ENCODE measurements around the gene EVA1A. TPM values are rescaled to one million over a fixed set of nuclear protein-coding genes. Genes with fewer than 3 reads are reported as not detected.

The EVA1A gene
- total RNA-seq, 1 experiment from 2014 or later: 47.2 TPM

DNA sequence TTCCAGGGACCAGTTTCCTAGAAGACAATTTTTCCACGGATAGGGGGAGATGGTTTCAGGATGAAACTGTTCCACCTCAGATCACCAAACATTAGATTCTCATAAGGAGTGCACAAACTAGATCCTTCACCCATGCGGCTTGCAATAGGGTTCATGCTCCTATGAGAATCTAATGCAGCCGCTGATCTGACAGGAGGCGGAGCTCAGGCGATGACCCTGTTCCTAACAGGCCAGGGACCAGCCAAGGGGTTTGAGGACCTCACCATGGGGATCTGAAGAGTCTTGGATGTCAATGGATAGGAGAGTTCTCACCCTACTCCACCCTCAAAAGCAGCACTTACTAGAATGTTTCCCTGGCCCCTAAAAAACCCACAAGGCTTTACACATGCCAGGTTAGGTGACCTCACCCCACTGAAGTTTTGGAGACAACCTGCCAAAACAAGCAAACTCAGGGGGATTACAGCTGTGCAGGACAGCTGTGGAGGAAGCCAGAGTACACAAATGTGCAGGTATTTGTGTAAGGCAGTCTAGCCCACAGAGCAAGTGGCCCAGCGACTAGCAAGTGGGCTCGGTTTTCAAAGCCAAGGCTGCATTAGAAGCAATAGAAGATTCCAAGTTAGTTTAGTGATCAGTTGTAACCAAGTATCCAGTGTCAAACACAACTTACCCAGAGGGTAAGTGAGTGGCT, 3.9 kb downstream of the EVA1A start:
- no peaks in the 10 kb centered on the region for H3K27me3 ChIP-seq
- H3K36me3 ChIP-seq: peaks cover 17% of the 10 kb centered on the region
- DNase-seq: peak; percentile 31
- H3K9me3 ChIP-seq: no peaks in the 10 kb centered on the region
- no peak overlapping the region for H3K4me3 ChIP-seq

DNA sequence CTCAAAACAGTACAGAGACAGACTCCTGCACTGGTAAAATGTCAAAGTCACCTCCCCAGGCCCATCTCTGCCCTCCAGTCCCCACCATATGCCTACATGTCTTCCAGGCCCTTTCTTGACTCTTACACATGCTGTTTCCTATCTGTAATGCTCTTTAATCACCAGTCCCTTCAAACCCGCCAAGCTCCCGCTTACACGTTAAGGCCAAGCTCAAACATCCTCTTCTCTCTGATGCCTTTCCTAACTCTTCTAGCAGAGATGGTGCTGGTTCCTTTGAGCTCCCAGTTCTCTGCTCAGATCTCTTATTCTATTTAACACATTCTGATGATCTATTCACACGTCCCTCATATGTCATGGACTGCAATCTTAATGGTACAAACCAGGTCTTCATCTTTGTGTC, 5.0 kb downstream of the EVA1A start:
- Histone ChIP-seq H3K36me3 (peaks cover 17% of the 10 kb centered on the region), H3K27me3 (no peaks in the 10 kb centered on the region), H3K4me3 (no peak overlapping the region), H3K9me3 (no peaks in the 10 kb centered on the region)
- no peak for DNase-seq

DNA sequence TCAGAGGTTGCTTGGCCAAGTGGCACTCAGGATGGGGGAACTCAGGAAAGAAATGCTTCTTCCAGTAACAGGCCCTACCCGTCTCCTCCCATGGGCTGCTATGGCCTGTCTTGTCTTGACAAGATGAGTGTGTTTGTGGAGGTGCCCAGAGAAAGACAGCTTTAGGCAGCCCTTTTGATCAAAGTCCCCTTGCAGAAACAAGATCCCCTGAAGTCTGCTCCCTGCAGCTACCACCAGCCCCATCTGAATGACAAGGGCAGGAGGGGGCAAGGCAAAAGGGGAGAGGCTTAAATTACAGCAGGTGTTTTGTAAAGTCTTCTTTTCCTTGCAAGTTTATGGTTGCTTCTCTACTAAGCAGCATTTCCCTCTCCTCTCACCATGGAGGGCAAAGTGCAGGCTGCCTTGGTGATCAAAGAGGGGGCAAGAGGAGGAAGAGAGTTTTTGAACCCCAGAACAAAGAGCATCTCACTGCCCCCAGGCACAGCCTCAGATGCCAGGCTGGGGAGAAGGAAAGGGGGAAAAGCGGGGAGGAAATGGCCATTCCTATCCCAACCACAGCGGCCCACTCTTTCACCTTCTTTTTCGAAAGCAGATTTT, 6.7 kb downstream of the EVA1A start:
- peaks cover 19% of the 10 kb centered on the region; the same call in 1 of the 2 replicates for H3K36me3 ChIP-seq

DNA sequence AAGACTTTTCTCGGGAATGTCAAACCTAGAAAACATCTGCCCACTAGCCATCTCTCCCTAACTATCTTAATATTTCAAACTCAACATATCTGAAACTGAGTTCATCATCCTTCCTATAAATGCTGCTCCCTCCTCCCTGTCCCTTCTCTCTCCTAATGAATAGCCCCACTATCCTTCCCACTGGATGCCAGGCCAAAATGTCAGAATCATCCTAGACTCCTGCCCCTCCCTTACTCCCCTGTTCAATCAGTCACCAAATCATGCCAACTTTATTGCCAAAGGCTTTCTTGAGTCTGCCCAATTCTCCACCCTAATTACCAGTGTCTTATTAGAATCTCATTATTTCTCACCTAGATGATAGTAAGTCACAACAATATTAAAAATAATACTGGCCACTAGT, 8.5 kb downstream of the EVA1A start:
- no peak for DNase-seq

More for the DNA sequence above, 6.7 kb downstream of the EVA1A start:
- H3K27me3 ChIP-seq: no peaks in the 10 kb centered on the region
- no peak overlapping the region for H3K4me3 ChIP-seq
- no peaks in the 10 kb centered on the region for H3K9me3 ChIP-seq
- DNase-seq: no peak

DNA sequence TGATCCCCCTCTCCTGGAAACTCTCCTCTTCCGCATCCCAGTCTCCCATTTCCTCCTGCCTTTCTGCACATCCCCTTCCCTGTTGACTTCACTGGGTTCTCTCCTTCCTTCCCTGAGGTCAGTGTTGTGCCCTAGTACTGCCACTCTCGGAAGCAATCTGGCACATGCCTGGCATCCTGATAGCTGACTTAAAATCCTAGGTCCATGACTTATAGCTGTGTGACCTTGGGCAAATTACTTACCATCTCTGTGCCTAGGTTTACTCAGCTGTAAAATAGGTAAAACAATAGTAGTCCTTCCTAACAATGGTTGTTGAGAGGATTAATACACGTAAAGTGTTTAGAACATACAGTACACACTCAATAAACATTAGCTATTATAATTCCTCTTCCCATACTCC, 9.3 kb downstream of the EVA1A start:
- no peak for DNase-seq

More for the DNA sequence above, 8.5 kb downstream of the EVA1A start:
- Histone ChIP-seq H3K27me3 (no peaks in the 10 kb centered on the region), H3K36me3 (peaks cover 12% of the 10 kb centered on the region; the same call in 1 of the 2 replicates), H3K9me3 (no peaks in the 10 kb centered on the region), H3K4me3 (no peak overlapping the region)

DNA sequence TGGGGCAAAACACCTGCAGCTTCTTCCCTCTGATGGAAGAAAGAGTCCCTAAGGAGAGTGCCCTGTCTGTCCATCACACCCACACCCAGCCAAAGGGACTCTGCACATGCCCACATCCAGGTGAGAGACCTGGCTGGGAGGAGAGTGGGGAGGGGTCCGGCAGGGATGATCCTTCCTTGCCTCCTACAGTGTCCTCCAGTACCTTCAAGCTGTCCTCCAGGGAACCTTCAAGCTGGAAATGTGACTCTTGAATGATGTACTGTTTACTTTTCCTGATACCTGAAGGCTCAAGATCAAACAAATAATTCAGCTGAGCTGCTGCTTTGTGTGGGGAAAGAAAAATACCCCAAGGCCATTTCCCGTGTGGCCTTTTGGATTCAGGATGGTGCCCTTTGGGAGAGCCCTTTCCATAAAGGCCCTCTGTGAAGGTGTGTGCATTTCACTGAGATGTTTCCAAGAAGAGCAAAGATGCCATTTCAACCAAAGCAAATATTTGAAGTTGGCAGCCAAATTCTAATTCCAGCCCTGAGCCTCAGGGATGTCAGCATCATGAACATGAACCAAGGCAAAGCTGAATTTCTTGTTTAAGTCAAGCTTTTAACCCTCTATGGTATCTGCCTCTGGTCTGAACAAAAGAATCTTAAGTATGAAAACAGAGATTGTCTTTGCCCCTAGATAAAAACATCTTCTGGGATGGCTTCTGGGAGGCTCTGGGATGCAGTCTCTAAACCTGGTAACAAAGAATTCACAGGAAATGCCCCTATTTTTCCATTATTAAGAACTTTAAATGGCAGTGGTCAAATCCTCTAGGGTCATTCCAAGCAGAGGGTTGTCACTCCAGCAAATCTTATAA, 11.1 kb downstream of the EVA1A start:
- Histone ChIP-seq H3K4me3 (no peak overlapping the region), H3K27me3 (no peaks in the 10 kb centered on the region), H3K36me3 (peaks cover 14% of the 10 kb centered on the region), H3K9me3 (no peaks in the 10 kb centered on the region)
- no peak for DNase-seq

More for the DNA sequence above, 9.3 kb downstream of the EVA1A start:
- Histone ChIP-seq H3K4me3 (no peak overlapping the region), H3K9me3 (no peaks in the 10 kb centered on the region), H3K27me3 (no peaks in the 10 kb centered on the region), H3K36me3 (peaks cover 11% of the 10 kb centered on the region)

DNA sequence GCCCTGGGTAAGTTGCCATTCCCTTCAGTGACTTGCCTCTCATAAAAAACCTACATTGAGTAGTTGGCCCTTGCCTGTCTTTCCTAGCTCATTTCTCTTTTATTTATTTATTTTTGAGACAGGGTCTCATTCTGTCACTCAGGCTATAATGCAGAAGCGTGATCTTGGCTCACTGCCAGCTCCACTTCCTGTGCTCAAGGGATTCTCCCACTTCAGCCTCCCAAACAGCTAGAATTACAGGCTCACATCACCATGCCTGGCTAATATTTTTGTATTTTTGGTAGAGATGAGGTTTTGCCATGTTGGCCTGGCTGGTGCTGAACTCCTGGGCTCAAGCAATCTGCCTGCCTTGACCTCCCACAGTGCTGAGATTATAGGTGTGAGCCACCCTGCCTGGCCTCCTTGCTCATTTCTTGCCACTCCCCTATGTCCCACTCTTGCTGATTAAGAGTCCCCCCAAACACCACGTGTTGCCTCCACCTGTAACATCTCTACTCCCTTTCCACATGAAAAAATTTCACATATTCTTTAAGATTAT, 12.6 kb downstream of the EVA1A start:
- no peaks in the 10 kb centered on the region for H3K27me3 ChIP-seq
- H3K36me3 ChIP-seq: peaks cover 14% of the 10 kb centered on the region
- peak; percentile 30 for DNase-seq
- H3K9me3 ChIP-seq: no peaks in the 10 kb centered on the region
- H3K4me3 ChIP-seq: no peak overlapping the region

DNA sequence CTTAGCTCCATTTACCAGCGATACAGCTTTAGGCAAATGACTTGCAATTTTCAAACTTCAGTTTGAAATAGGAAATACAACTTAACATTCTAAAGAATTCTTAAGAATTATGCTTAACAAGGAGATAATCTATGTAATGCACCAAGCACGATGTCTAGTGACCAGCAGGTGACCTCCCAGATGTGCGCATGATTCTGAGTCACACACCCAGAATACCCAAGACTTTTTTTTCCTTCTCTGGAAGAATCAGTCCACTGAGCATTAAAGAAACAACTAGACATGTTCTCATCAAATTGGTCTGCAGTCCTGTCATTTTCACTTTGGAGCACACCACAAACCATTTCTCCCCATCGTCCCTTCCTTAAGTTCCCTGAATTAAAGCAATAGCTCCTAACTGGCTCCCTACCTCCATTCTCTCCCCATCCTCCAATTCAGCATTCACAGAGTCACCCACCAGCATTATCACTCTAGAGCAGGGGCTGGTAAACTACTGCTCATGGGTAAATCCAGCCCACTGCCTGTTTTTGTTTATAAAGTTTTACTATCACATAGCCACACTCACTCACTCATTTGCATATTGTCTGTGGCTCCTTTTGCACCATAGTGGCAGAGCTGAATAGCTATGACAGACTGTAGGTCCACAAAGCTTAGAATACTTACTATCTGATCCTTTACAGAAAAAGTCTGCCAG, 13.2 kb downstream of the EVA1A start:
- H3K4me3 ChIP-seq: no peak overlapping the region
- H3K36me3 ChIP-seq: peaks cover 10% of the 10 kb centered on the region
- no peaks in the 10 kb centered on the region for H3K27me3 ChIP-seq
- no peaks in the 10 kb centered on the region for H3K9me3 ChIP-seq
- DNase-seq: no peak

DNA sequence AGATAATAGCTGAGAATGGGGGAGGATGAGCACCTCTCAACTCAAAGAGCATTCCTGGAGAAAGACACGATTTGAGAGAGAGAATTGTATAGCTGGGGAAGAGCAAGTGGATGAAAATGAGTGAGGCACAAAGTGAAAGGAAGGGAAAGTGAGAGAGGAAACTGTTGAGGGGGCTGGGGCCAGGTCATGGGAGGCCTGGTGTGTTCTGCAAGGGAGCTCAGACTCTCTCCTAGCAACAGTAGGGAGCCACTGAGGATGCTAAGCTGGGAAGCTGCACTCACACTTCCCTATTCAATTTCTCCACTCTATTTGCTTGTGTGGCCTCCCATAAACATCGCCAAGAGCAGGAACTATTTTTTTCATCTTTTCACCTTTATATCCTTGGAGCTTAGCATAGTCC, 14.8 kb downstream of the EVA1A start:
- H3K36me3 ChIP-seq: peaks cover 16% of the 10 kb centered on the region

DNA sequence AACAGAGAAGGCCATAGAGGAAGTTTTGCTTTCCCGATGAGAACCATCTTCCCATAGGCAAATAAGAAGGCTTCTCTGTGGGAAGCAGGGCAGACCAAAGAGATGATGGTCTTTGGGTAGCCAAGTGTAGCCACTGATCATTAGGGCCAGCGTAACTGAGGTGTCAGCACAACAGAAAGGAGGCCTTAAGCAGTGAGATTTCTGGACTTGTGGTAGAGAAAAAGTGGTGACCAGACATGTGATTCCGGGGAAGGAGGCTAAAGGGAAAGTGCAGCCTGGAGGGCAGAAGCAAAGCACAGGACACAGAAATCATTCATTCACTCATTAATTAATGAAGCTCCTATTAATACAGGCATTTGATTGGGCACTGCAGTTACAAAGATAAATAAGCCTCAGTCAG, 15.4 kb downstream of the EVA1A start:
- DNase-seq: no peak
- Histone ChIP-seq H3K27me3 (no peaks in the 10 kb centered on the region), H3K4me3 (no peak overlapping the region), H3K9me3 (no peaks in the 10 kb centered on the region), H3K36me3 (peaks cover 15% of the 10 kb centered on the region)

More for the DNA sequence above, 14.8 kb downstream of the EVA1A start:
- no peak for DNase-seq
- Histone ChIP-seq H3K4me3 (no peak overlapping the region), H3K9me3 (no peaks in the 10 kb centered on the region), H3K27me3 (no peaks in the 10 kb centered on the region)

DNA sequence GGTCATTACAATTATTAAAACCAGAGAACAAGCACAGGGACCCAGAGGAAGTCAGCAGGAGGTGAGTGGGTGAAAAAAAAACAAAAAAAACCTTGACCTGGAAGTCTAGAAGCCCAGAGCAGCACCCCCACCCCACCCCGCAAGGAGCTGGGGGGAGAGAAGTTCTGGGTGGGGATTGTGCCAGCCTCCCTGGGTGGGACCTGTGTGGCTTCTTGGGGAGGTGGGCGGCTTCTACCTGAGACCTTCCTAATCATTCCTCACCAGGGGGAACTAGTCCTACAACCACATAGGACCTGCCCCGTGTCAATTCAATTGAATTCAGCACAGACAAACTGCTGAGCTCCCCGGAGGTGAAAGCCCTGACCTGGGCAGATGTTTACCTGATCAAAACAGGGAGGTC, 17.3 kb downstream of the EVA1A start:
- no peak for DNase-seq
- H3K36me3 ChIP-seq: peaks cover 13% of the 10 kb centered on the region
- no peaks in the 10 kb centered on the region for H3K9me3 ChIP-seq
- H3K27me3 ChIP-seq: no peaks in the 10 kb centered on the region
- H3K4me3 ChIP-seq: no peak overlapping the region

DNA sequence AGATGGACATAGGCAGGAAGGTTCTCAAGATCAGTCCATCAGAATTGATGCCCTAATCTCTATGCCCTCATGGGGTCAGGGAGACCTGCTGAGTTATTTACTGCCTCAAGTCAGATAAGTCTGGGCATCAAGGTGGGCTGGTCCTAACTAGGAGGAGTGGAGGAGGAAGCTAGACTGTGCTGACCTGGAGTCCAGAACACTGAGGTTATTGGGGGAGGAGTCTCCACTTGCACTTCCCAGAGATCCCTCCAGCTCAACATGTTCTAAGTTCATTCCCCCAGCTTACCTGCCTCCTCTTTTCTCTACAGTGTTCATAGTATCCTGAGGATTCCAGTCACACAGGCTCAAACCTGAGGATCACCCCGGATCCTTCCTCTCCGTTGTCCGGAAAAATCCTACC, 19.3 kb downstream of the EVA1A start:
- no peaks in the 10 kb centered on the region for H3K9me3 ChIP-seq
- no peak overlapping the region for H3K4me3 ChIP-seq
- no peak for DNase-seq
- peaks cover 13% of the 10 kb centered on the region for H3K36me3 ChIP-seq
- H3K27me3 ChIP-seq: no peaks in the 10 kb centered on the region

DNA sequence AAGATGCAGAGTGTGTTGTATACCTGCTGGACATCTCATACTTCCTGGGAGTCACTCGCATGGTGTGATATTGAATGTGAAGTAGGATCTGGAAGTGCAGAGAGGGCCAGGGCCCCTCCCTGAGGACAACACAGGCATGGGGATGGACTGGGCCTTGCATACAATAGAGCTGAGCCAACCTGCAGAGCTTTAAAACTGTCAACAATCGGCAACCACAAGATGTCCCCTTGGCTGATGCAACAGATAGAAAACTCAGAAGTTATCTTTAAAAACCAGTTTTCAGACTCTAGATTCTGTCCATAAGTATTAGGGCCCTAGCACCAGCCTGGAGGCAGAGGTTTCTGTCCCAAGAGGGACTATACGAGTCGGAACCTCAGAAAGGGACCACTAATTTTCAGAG, 19.7 kb downstream of the EVA1A start:
- Histone ChIP-seq H3K9me3 (no peaks in the 10 kb centered on the region), H3K36me3 (peaks cover 10% of the 10 kb centered on the region; the same call in 1 of the 2 replicates), H3K27me3 (no peaks in the 10 kb centered on the region), H3K4me3 (no peak overlapping the region)
- no peak for DNase-seq

DNA sequence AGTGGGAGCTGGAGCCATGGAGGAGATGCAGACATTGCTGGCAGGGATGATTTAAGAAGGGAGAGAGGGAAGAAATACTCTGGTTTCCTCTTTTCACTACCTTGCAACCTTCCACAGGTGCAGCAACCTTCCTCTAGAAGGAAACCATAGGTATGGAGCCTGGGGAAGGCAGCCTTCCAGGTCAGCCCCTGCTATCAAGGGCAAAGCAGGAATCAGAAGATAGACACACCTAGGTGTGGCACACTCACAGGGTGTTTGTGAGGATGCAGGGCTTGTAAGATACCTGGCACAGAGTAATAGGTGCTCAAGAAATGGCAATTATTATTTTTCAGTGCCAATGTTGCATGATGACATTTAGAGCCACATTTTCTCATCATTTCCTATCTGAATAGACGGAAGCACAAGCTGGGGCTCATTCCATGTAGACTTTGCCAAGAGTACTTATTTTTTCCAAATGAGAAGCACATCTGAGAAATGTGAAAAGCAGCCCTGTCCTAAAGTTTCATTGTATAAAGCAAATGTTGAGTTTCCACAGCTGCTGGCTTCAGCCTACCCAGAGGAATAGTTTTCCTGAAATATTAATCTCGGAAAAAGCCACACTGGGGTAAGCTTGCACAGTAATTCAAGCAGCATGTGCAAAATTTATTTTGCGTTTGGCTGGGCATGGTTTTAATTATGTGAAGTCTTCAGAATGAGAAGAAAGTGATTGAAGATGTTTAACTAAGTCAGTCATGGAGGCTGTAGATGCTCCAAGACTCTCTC, 20.6 kb downstream of the EVA1A start:
- H3K9me3 ChIP-seq: no peaks in the 10 kb centered on the region
- H3K4me3 ChIP-seq: no peak overlapping the region
- no peak for DNase-seq
- peaks cover 10% of the 10 kb centered on the region; the same call in 1 of the 2 replicates for H3K36me3 ChIP-seq
- no peaks in the 10 kb centered on the region for H3K27me3 ChIP-seq

DNA sequence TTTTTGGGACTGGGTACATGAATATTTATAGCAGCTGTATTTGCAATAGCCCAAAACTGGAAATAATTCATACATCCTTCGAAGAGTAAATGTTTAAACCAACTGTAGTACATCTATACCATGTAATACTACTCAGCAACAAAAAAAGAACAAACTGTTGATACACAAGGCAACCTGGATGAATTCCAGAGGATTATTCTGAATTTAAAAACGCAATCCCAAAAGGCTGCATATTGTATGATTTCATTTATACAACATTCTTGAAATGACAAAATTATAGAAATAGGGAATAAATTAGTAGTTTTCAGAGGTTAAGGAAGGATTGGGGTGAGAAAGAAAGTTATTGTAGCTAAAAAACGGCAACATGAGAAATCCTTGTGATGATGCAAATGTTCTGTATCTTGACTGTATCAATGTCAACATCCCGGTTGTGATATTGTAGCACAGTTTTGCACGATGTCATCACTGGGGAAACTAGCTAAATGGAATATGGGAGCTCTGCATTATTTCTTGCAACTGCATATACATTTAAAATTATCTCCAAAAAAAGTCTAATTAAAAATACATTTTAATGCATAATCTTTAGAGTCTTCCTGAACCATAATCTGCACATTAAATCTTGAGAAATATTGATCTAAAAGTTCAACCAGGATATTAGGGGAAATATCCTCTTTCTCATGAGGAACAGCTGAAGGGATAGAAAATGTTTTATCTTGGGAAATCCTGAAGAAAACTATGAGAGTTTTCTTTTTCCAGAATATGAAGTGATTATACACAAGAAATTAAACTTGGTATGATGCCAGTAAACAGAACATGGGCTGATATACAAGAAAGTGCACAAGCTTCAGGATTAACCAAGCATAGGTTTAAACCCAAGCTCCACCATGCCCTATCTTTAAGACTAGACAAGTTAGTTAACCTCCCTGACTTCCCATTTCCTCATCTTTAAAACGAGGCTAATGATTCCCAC, 21.9 kb downstream of the EVA1A start:
- no peak for DNase-seq
- H3K4me3 ChIP-seq: no peak overlapping the region
- peaks cover 10% of the 10 kb centered on the region; the same call in 1 of the 2 replicates for H3K36me3 ChIP-seq
- H3K27me3 ChIP-seq: no peaks in the 10 kb centered on the region
- no peaks in the 10 kb centered on the region for H3K9me3 ChIP-seq
